HG02763 (cell line): ENCODE measurements around the gene GFER.
"Not testable (repeated sequence)": the region's sequence is repeated elsewhere in the genome, so short reads cannot be mapped to it uniquely, and the experiment has no call there.

Source experiments
- ATAC-seq: cut with Tn5 transposase; IDR thresholded peaks from one replicate; pipeline ENCODE4 v1.9.1; 2021; ENCODE audit warnings: mild to moderate bottlenecking, moderate library complexity; ENCODE audit not compliant: unreplicated experiment

Gene GFER

GRCh38 chr16:2005646-2006045 is 21.7 kb downstream of the GFER start:
- no peak for ATAC-seq

- ATAC-seq = no peak
Measured at GRCh38 chr16:2006317-2006716, 22.3 kb downstream of the GFER start.

GRCh38 chr16:2007081-2007836 is 23.3 kb downstream of the GFER start:
- ATAC-seq = no peak

DNA sequence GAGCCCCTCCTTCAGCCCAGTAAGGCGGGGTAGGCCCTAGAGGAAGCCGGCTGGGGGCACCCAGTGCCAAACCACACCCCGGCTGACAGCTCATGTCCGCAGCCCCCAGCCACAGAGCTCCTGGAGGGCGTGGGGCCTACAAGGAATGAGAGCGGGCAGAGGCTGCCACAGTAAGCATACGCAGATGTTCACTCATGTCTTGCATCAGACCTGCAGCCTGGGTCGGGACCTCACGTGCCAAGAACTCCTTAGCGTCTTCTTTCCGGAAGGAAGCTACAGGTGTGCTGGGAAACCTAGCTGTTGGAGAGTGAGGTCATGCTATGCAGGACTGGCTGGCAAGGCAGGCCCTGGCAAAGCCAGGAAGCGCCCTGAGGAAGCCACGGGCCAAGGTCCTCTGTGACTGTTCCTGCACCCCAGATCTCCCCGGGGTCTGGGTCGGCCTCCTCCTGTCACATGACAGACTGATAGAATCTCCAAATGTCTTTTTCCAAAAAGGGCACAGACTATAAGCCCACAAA is 24.1 kb downstream of the GFER start:
- ATAC-seq = no peak

DNA sequence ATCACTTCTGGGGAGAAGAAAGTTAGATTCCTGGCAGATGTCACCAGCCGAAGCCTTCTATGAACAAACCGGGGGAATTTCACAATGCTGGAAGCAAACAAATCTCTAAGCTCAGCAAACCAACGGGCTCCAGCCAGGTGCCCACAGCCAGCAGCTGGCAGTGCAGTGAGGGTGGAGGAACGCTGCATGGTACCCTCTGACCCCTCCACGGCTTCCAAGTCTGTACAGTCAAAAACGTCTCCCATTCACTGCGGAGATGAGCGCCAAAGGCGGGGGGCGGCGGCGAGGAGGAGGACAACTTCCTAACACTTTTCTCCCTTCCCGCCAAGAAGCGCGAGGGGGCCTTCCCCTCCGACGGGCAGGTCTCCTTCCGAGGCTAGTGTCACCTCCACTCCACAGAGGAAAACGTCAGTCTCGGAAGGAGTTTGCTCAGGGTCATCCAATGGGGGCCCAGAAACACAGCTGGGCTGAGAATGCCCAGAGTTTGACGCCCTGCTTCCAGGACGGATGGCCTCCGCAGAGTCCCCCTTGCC is 24.7 kb downstream of the GFER start:
- peak; percentile 1 for ATAC-seq

GRCh38 chr16:2009164-2009711 is 25.2 kb downstream of the GFER start:
- peak; percentile 34 for ATAC-seq

DNA sequence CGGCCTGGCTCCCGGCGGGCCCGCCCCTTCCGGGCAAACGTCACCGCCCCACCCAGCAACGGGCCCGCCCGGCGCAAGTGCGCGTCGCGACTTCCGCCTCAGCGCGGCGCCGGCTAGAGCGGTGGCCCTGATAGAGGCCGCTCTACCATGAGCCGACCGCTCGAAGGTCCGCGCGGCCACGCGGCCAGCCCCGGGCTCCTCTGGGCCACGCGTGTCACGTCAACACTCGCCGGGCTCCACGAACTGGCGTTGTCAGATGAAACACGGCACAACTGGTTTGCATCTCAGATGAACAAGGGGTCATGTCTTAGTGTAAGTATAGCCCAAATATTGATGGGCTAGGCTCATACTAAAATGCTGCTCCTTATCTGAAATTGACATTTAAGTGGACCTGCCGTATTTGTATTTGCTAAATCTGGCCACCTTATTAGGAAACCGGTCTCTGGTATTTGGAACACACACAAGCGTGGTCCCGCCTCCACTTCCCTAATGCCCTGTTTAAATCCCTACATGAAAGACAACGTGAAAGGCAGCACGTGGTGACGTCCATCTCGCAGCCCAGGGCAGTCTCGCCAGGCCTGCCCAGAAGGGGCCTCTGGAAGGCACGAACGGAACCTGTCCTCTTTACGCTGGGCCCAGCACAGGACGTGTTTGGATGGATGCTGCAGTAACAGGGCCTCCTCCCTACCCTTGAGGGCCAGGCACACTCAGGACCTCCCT is 26.0 kb downstream of the GFER start, which contains the start of gene ZNF598:
TSS of gene ZNF598 (minus strand) at position 31 of the 720 bp plus-strand sequence.
- ATAC-seq = peak; percentile 87

DNA sequence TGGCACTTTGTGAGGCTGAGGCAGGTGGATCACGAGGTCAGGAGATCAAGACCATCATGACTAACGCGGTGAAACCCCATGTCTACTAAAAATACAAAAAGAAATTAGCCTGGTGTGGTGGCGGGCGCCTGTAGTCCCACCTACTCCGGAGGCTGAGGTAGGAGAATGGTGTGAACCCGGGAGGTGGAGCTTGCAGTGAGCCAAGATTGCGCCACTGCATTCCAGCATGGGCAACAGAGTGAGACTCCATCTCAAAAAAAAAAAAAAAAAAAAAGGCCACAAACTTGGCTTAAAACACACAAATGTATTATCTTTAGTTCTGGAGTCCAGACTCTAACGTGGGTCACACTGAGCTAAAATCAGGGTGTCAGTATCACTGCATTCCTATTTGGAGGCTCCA is 27.7 kb downstream of the GFER start:
- ATAC-seq = not testable (repeated sequence)

DNA sequence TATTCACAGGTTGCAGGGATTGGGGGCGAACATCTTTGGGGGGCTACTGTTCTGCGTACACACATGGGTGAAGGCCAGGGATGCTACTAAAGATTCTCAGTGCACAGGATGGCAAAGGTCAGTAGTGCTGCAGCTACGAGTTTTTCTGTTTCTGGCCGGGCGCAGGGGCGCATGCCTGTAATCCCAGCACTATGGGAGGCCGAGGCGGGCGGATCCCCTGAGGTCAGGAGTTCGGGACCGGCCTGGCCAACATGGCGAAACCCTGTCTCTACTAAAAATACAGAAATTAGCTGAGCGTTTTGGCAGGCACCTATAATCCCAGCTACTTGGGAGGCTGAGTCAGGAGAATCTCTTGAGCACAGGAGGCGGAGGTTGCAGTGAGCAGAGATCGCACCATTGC is 29.5 kb downstream of the GFER start:
- no peak for ATAC-seq

DNA sequence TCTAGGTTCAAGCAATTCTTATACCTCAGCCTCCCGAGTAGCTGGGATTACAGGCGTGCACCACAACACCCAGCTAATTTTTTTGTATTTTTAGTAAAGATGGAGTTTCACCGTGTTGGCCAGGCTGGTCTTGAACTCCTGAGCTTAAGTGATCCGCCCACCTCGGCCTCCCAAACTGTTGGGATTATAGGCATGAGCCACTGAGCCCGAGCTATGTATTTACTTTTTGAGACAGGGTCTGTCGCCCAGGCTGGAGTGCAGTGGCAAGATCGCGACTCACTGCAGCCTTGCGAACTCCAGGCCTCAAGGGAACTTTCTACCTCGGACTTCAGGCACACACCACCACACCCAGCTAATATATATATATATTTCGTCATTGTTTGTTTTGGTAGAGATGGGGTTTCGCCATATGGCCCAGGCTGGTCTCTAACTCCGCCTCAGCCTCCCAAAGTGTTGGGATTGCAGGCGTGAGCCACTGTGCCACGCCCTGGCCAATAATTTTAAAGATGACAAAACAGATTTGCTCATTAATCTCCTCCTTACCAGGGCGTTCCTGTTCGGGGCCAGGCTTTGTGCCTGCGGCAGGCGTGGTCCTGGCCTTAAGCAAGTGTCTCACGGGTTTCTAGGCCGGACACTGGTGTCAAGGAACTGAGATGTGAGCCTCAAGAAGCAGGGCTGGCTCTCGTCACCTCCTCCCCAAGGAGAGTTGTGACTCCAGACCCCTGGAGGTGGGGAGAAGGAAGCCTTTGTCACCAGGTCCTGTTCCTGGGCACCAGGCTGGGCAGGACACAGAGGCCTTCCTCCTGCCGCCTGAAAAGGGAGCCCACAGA is 31.3 kb downstream of the GFER start:
- no peak for ATAC-seq

- ATAC-seq = no peak
Measured at GRCh38 chr16:2015947-2016208, 31.9 kb downstream of the GFER start.

DNA sequence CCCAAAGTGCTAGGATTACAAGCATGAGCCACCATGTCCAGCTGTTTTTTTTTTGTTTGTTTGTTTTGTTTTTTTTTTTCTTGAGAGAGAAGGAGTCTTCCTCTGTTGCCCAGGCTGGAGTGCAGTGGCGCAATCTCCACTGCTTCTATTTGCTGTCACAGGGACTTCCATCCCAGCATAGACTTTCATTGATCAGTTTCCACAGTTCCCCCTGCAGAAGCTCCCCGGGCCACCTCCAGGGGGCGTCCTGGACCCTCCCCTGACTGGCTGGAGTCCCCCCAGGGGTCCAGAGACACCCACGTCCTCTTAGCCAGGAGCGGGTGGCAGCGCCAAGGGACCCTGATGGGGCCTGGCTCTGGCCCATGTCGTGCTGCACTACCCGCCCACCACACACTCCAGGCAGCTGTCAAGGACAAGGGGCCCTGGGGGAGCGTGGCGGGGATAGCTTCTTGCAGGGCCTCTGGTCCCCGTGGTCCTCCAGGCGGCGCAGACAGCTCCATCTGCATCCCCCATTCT is 32.5 kb downstream of the GFER start:
- ATAC-seq = no peak

DNA sequence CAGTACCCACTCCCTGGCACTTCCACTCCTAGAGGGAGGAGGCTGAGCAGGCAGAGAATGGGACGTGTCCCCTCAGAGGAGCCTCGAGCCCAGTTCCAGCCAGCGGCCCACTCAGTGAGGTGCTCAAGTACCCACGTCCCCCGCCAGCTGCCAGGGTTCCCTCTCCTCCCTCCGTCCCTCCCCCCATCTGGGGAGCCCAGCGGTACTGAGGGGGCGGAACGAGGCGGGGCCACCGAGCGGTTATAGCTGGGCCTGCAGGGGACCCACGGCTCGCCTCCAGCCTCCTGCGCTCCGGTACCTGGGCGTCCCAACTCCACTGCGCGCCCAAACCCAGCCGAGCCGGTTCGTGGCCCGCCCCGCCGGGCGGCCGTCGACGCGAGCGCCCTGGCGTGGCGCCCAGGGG is 35.5 kb downstream of the GFER start, which contains the start of gene NPW:
TSS of gene NPW (plus strand) at position 268 of the 403 bp plus-strand sequence.
- no peak for ATAC-seq

DNA sequence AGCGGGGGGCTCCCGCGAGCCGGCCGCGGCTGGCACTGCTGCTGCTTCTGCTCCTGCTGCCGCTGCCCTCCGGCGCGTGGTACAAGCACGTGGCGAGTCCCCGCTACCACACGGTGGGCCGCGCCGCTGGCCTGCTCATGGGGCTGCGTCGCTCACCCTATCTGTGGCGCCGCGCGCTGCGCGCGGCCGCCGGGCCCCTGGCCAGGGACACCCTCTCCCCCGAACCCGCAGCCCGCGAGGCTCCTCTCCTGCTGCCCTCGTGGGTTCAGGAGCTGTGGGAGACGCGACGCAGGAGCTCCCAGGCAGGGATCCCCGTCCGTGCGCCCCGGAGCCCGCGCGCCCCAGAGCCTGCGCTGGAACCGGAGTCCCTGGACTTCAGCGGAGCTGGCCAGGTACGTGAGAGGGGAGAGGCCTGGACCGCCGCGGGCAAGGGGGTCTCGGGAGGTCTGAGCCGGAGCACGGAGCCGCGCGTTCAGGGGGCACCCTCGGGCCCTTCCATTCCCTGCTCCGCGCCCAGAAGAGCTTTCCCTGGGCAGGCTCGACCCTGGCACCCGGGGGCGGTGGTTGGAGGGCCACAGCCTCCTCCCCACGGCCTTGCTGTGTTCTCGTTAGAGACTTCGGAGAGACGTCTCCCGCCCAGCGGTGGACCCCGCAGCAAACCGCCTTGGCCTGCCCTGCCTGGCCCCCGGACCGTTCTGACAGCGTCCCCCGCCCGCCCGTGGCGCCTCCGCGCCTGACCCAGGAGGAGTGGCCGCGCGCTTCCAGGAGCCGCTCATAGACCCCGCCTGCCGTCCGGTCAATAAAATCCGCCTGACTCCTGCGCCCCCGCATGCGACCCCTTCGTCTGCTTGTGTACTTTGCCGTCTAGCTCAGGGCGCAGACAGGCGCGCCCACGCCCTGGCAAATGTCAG is 36.2 kb downstream of the GFER start:
- ATAC-seq = no peak

- no peak for ATAC-seq
Measured at GRCh38 chr16:2022723-2023091, 38.7 kb downstream of the GFER start.

DNA sequence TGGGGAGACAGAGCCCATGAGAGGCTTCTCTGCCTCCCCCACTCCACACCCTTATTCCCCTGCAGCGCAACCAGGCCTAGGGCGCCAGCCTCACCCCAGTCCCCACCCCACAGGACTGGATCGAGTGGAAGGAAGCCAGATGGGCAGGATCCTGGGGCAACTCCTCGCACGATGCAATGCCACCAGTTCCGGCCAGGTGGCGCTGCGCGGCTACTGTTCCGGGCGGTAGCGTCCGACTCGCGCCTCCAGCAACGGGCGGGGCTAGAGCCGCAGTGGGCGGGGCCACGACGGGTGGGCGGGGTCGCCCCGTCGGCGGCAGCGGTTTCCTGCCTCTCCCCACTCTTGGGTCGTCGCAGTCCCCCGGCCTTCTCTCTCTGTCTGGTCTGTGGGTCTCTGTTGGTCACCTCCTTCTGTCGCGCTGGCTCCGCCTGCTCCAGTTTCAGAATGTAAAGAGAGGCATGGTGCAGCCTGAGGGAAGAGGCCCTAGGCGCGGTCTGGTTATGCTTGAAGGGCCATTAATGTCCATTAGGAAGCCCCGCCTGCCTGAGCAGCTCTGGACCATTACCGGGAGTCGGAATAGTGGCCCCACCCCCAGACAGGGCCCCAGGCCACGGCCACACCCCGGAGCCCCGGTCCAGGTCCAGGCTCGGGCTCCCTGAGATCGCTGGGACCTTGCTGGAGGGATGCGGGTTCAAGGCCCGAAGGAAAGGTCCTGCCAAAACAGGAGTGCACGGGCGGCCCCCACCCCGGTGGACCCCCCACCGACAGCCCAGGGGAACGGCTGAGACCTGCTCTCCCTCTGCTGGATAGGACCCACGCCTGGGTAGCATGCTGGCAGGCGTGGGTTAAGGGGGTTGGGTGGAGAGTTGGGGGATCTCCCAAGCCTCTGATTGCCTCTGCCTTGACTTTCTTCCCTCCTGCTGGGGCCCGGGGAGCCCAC is 39.4 kb downstream of the GFER start:
- ATAC-seq = peak; percentile 67

DNA sequence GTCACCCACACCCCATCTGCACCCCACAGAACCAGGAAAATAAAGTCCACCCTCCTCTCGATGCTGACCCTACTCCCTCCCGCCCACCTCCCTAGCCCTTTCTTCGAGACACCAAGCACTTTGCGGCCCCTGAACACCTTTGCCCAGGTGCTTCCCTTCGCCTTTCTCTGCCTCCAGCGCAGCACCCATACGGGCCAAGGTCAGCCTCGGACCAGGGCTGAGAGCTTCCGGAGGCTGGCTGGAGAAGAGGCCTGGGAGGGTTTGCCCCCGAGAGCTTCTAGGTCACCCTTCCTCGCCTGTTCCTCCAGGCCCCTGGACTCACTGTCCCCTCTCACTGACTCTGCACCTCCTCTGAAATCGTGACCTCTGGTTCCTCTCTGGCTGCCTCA is 40.0 kb downstream of the GFER start:
- no peak for ATAC-seq

DNA sequence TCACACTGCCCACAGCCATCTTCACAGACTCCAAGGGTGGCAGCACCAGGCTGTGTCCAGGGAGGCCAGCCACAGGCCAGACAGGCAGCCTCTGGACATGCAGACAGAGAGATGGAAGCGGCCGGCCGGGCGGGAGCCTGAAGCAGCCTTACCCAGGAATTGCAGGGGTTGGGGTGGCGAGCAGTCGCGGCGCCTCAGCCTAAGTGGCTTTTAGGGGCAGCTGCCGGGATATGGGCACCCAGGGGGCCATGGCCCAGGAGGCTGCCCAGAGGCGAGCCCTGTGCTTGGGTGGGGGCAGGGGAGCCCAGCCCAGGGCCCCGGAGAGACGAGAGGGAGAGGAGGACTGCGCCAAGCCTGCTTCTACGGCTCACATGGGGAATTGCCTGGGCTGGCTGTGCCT is 41.3 kb downstream of the GFER start:
- ATAC-seq = no peak
